GM12891 (cell line): ENCODE data around the gene MAP3K7CL.

Experiments
- POU2F2 ChIP-seq: IDR thresholded peaks from 2 replicates; pipeline ENCODE4 v1.6.1; 2011; ENCODE audit warnings: low read depth, mild to moderate bottlenecking, control low read depth, low read length, moderate library complexity
- SPI1 ChIP-seq: IDR thresholded peaks from 2 replicates; pipeline ENCODE4 v1.6.1; 2011; ENCODE audit warnings: low read depth, low read length, control low read depth
- TAF1 ChIP-seq: IDR thresholded peaks from 2 replicates; pipeline ENCODE4 v1.6.1; 2011; ENCODE audit warnings: low read depth, low read length, control low read depth

GRCh38 chr21:29212446-29212845 is 82.0 kb downstream of the MAP3K7CL start:
- TF ChIP-seq POU2F2 (no peak), TAF1 (no peak), SPI1 (no peak)
